DMS153 (cell line): ENCODE data around the gene MAST4.

ENCODE experiments used
- DNase-seq: peaks from one replicate; lab custom pipeline; 2025; lab: John Stamatoyannopoulos, UW

MAST4 gene

GRCh38 chr5:66603881-66604280 lies 7.7 kb downstream of the MAST4 start:
- no peak for DNase-seq

DNA sequence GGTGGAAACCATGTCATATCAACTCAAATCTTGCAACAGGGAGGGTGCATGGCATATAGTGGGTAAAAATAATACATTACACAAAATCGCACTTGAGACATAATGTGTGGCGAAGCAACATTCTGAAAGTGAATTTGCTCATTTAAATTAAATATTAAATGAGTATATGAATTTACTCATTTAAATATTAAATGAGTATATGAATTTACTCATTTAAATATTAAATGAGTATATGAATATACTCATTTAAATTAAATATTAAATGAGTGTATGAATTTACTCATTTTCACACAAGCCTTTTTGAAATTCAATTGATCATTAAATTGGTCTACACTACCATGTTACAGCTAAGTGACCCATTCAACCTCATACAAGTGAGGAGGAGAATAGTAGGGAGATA lies 10.5 kb downstream of the MAST4 start:
- DNase-seq = no peak

GRCh38 chr5:66608501-66608900 lies 12.3 kb downstream of the MAST4 start:
- no peak for DNase-seq

DNA sequence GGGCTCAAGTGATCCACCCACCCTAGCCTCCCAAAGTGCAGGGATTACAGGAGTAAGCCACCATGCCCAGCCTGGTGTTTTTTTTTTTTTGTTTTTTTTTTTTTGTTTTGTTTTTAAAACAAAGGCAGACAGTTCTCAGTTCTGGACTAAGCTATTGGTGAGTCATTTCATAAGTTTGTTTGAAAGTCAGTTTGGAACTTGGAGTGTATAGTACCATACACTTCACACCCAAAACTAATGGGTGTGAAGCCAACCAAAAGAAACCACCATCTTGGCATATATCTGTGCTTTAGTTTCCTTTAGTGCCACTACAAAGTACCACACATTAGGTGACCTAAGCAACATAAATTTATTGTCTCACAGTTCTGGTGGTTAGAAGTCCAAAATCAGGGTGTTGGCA lies 13.4 kb downstream of the MAST4 start:
- DNase-seq = no peak

DNA sequence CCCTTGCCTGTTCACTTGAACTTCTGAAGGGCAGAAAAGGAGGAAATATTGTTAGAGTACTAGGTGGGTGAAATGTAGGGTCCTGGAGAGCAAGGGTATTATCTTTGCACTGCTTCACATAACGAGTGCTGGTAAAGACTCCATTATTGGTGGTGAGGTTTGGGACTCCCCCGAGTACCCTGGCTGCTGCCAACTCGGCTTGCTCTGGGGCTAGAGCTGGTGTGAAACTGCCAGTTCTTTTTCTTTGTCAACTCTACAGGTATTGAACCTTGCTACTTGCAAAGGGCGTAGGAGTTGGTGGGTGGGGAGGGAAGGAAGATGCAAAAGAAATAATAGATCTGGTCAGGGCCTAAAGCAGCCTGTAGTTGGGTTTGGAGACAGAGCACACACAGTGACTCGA lies 16.0 kb downstream of the MAST4 start:
- no peak for DNase-seq

DNA sequence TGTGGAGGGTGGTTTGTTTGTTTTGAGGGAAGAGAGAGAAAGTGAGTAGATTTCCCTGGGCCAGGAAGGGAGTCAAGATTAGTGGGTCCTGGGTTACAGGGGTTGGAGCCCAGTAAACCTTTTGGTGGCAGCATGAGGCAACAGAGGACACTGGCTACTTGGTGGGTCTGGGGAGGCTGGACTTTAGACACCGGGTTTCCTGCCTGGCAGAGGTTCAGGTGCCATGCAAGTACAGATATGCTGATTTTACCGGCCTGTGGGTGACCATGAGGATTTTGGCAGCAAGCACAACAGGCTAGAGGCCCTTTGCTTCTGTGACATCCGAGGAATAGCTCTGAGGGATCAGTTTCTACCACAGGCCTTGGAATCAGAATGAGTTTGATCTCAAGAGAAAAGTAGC lies 18.9 kb downstream of the MAST4 start:
- DNase-seq = no peak

DNA sequence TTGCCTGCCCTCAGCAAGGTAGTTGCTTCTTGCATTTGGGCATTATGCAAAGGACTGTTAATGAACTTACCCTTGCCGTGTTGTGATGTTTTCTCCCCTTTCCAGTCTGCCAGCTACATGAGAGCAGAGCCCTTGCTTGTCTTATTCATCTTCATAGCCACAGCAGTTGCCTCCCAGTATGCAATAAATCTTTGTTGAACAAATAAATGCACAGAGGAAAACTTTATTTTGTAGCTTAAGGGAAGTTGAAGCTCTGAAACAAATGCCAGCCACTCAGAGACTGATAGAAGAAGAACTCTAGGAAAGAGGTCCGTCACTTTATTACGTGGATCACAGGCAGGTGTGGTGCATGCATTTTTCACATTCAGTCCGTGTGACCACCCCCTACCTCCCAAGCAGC lies 19.7 kb downstream of the MAST4 start:
- no peak for DNase-seq

DNA sequence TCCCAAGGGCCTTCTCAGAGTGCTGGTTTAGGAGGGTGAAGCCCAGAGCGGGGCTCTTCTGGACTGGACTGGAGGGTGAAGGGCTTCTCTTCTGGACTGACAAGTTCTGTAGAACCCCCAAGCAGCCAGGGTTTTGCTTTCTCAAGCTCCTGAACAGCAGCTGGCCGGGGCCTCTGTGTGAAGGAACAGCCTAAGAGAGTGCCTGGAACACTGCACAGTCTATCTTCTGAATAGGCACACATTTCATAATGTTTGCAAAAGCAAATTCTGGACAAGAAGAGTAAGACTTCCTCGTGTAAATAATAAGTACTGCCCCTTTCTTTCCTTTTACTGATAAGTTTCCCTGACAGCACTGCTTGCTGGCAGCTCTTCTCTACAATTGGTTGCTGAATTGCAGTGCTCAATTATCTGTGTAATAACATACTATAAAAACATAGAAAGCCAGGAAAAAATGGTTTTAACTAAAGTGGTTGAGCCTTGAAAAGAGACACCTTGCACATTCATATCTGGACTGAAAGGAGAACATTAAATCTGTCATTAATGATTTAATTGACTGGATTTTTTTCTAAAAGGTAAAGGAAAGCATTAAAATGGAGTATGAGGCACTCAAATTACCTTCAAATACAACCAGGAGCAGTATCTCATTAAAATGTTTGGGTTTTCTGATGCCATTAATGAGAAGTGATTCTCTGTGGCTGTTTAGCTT lies 20.5 kb downstream of the MAST4 start:
- no peak for DNase-seq

GRCh38 chr5:66617226-66617861 lies 21.2 kb downstream of the MAST4 start:
- no peak for DNase-seq

GRCh38 chr5:66617991-66618768 lies 22.0 kb downstream of the MAST4 start:
- DNase-seq = no peak

GRCh38 chr5:66620711-66621110 lies 24.5 kb downstream of the MAST4 start:
- DNase-seq = no peak

- DNase-seq = no peak
These were observed 25.0 kb downstream of the MAST4 start for GRCh38 chr5:66621146-66621545.

DNA sequence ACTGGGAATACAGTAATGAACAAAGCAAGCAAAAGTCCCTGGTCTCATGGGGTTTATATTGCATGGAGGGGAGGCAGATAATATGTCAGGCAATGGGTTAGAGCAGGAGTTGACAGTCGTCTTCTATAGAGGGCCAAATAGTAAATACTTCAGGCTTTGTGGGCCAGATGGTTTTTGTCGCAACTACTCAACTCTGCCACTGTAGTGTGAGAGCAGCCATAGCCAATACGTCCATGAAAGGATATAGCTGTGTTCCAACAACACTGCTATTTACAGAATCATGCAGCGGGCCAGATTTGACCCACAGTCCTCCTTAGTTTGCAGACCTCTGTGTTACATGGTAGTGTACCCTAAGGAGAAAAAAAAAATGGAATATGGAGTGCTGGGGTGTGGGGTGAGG lies 25.5 kb downstream of the MAST4 start:
- no peak for DNase-seq

DNA sequence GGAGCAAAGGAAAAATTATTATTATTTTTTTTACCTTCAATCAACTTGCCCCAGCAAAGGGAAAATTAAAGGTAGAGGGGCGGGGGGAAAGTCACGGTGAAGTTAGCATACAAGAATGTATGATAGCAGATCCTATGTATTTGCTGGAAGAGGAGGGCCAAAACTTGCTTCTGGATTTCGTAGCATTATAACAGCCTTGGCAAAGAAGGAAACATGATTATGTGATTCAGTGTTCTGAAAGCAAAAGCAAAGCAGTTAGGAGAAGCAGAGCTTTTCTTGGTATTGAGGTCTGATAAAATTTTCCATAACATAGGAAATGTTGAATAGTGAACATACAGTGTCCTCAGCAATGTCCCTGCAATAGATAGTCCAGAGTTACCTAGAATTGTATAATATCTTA lies 32.4 kb downstream of the MAST4 start:
- no peak for DNase-seq

DNA sequence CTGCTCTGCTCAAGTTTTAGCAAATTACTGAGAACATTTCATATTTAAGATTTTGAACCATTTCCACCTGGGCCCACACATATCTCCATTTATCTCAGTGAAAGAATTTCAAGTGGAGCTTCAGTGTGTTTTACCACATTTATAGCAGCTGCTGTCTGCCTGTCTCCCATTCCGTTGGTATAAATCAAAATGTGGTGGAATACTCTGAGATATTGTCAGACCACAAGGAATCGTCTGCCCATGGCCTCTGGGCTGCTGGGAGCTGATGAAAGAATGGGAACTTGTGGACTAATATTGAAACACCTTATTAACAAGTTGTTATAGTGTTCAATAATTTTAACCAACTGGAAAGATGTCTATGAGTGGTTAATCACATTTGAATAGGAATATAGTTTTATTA lies 33.3 kb downstream of the MAST4 start:
- no peak for DNase-seq

- peak; percentile 20 for DNase-seq
These were observed 37.6 kb downstream of the MAST4 start for GRCh38 chr5:66633754-66634153.

GRCh38 chr5:66634601-66635000 lies 38.4 kb downstream of the MAST4 start:
- DNase-seq = no peak

GRCh38 chr5:66637994-66638393 lies 41.8 kb downstream of the MAST4 start:
- no peak for DNase-seq

GRCh38 chr5:66639037-66639436 lies 42.8 kb downstream of the MAST4 start:
- no peak for DNase-seq

GRCh38 chr5:66642538-66642937 lies 46.3 kb downstream of the MAST4 start:
- peak; percentile 55 for DNase-seq

DNA sequence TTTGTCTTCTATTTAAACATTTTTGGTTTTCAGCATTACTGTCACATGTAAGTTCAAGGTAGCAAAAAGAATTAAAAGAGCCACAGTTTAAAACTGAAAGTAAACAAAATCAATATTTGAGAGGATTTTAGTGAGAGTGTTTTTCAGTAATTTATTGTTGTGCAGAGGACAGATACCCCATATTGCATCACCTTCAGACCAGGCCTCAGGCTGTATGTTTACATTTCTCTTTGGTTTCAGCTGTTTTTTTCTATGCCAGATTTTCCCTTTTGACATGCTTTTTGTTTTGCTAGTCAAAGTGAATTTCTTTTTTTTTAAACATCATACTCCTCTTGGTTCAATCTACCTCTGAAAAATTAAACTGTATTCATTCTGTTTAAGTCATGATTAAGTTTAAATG lies 47.2 kb downstream of the MAST4 start:
- DNase-seq = no peak

- no peak for DNase-seq
These were observed 47.9 kb downstream of the MAST4 start for GRCh38 chr5:66644111-66644510.

GRCh38 chr5:66645039-66645438 lies 48.8 kb downstream of the MAST4 start:
- DNase-seq = no peak
